Gastroesophageal sphincter (tissue), 3 donors: ENCODE data around the gene CAPZB.

ENCODE experiments used
- EP300 ChIP-seq: sonication (generic); formaldehyde crosslinking; IDR thresholded peaks from one replicate; pipeline ENCODE4 v1.6.1; 2017; ENCODE audit warnings: antibody characterized with exemption, mild to moderate bottlenecking
- POLR2A ChIP-seq, 2 donors: fragments of 450-650 bp; IDR thresholded peaks; one replicate each; pipeline ENCODE4 v1.6.1; 2017; ENCODE audit warnings: antibody characterized with exemption in 2 of 2, mild to moderate bottlenecking in 2 of 2, moderate library complexity in 1 of 2
- POLR2AphosphoS5 ChIP-seq: sonication (generic); formaldehyde crosslinking; IDR thresholded peaks from one replicate; pipeline ENCODE4 v1.6.1; 2017; ENCODE audit warnings: antibody characterized with exemption
- TF ChIP-seq, protein P1 (sequence below), 4 experiments: fragments of 200-600 bp in 2 of 4; fragments of 450-650 bp in 2 of 4; sonication (generic) in 1 of 4; IDR thresholded peaks; one replicate each; pipeline ENCODE4 v1.5.1; 2017 to 2019; ENCODE audit warnings: antibody characterized with exemption in 4 of 4, mild to moderate bottlenecking in 2 of 4, moderate library complexity in 2 of 4

DNA sequence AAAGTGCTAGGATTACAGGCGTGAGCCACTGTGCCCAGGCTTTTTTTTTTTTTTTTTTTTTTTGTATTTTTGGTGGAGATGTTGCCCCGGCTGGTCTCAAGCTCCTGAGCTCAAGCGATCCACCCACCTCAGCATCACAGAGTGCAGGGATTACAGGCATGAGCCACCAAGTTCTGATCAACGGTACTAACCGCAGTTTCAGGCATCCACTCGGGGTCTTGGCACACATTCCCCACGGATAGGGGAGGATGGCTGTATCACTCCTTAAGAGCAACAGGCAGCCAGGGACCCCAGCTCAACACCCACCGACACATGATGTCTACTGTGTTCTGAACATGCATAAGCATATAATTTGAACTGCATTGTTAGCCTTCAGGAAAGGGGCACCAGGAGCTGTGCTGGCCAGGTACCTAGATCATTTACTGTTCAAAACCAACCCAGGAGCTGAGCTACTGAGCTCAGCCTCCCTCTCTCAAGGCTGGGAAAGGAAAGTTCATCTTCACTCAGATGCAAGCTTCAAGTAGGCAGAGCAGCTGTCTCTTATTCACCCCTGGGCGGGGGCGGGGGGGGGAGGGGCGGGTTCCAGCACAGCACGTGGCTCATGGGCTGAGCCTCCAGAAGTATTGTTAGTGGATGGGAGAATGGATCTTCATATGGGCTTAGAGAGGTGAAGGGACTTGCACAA, 24.7 kb downstream of the CAPZB start:
- TF ChIP-seq, protein P1, sequence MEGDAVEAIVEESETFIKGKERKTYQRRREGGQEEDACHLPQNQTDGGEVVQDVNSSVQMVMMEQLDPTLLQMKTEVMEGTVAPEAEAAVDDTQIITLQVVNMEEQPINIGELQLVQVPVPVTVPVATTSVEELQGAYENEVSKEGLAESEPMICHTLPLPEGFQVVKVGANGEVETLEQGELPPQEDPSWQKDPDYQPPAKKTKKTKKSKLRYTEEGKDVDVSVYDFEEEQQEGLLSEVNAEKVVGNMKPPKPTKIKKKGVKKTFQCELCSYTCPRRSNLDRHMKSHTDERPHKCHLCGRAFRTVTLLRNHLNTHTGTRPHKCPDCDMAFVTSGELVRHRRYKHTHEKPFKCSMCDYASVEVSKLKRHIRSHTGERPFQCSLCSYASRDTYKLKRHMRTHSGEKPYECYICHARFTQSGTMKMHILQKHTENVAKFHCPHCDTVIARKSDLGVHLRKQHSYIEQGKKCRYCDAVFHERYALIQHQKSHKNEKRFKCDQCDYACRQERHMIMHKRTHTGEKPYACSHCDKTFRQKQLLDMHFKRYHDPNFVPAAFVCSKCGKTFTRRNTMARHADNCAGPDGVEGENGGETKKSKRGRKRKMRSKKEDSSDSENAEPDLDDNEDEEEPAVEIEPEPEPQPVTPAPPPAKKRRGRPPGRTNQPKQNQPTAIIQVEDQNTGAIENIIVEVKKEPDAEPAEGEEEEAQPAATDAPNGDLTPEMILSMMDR (IDR thresholded peaks at IDR 0.05): no peak
- no peak for TF ChIP-seq POLR2AphosphoS5
- no peak for TF ChIP-seq POLR2A (IDR thresholded peaks at IDR 0.05)
- TF ChIP-seq EP300: no peak
